Ishikawa (cell line): ENCODE data around the gene BLOC1S2.

ENCODE experiments used
- EP300 ChIP-seq: IDR thresholded peaks from 2 replicates; pipeline ENCODE4 v1.6.1; 2012; ENCODE audit warnings: borderline replicate concordance
- MAX ChIP-seq: IDR thresholded peaks from 2 replicates; pipeline ENCODE4 v1.6.1; 2012
- RAD21 ChIP-seq: IDR thresholded peaks from 2 replicates; pipeline ENCODE4 v1.6.1; 2012; ENCODE audit warnings: low read depth
- TAF1 ChIP-seq: IDR thresholded peaks from 2 replicates; pipeline ENCODE4 v1.6.1; 2012; ENCODE audit warnings: low read depth, mild to moderate bottlenecking
- TEAD4 ChIP-seq: IDR thresholded peaks from 2 replicates; pipeline ENCODE4 v1.6.1; 2012
- YY1 ChIP-seq: IDR thresholded peaks from 2 replicates; pipeline ENCODE4 v1.6.1; 2012; ENCODE audit warnings: low read depth
- ZBTB7A ChIP-seq: IDR thresholded peaks from 2 replicates; pipeline ENCODE4 v1.6.1; 2012; ENCODE audit warnings: low read depth

- TF ChIP-seq ZBTB7A: no peak
- TF ChIP-seq YY1: no peak
- no peak for TF ChIP-seq EP300
- no peak for TF ChIP-seq TEAD4
- TF ChIP-seq RAD21: no peak
- TF ChIP-seq MAX: no peak
- no peak for TF ChIP-seq TAF1
These were observed 46.6 kb upstream of the BLOC1S2 start for GRCh38 chr10:100333106-100333505.
